GM23338 (cell line): ENCODE measurements around the gene AP2B1. TPM values are rescaled to one million over a fixed set of nuclear protein-coding genes. Genes with fewer than 3 reads are reported as not detected.
"Not testable (repeated sequence)": the region's sequence is repeated elsewhere in the genome, so short reads cannot be mapped to it uniquely, and the experiment has no call there.

Source experiments
- ATAC-seq: fragments of 200-7000 bp; cut with Tn5 transposase; 3 replicates; pipeline ENCODE4 v1.9.1; 2020
- DNase-seq: peaks from one replicate; pipeline ENCODE4 v3.0.0-alpha.2; 2015; ENCODE audit warnings: low spot score
- H2AFZ ChIP-seq: fragments of 200-600 bp; sonication (generic); 2 replicates; pipeline ENCODE4 v1.8.0; 2016; ENCODE audit warnings: antibody characterized with exemption, mild to moderate bottlenecking, moderate library complexity
- H3F3A ChIP-seq: fragments of 200-600 bp; sonication (generic); replicated peaks from 2 replicates; pipeline ENCODE4 v1.8.0; 2017; ENCODE audit warnings: antibody characterized with exemption, mixed run types, low read depth
- H3K27ac ChIP-seq: fragments of 200-600 bp; sonication (generic); 2 replicates; pipeline ENCODE4 v1.6.1; 2016; ENCODE audit warnings: low read depth
- H3K27me3 ChIP-seq: fragments of 200-600 bp; sonication (generic); 2 replicates; pipeline ENCODE4 v1.8.0; 2016; ENCODE audit warnings: mild to moderate bottlenecking, mixed run types, moderate library complexity; ENCODE audit not compliant: insufficient read depth
- H3K36me3 ChIP-seq: fragments of 200-600 bp; sonication (generic); 2 replicates; pipeline ENCODE4 v1.8.0; 2016; ENCODE audit warnings: mild to moderate bottlenecking; ENCODE audit not compliant: insufficient read depth
- H3K4me1 ChIP-seq: fragments of 200-600 bp; sonication (generic); 2 replicates; pipeline ENCODE4 v1.8.0; 2016; ENCODE audit warnings: mild to moderate bottlenecking, moderate library complexity; ENCODE audit not compliant: insufficient read depth
- H3K4me2 ChIP-seq: fragments of 200-600 bp; sonication (generic); 2 replicates; pipeline ENCODE4 v1.7.1; 2017; ENCODE audit warnings: mixed run types
- H3K4me3 ChIP-seq: fragments of 200-600 bp; sonication (generic); 2 replicates; pipeline ENCODE4 v1.6.1; 2016; ENCODE audit warnings: mixed run types
- H3K79me2 ChIP-seq: fragments of 200-600 bp; sonication (generic); replicated peaks from 2 replicates; pipeline ENCODE4 v1.8.0; 2017; ENCODE audit warnings: mild to moderate bottlenecking; ENCODE audit not compliant: insufficient read depth
- H3K9me2 ChIP-seq: fragments of 200-600 bp; sonication (generic); 2 replicates; pipeline ENCODE4 v1.8.0; 2017; ENCODE audit not compliant: insufficient read depth
- H4K20me1 ChIP-seq: fragments of 200-600 bp; sonication (generic); replicated peaks from 2 replicates; pipeline ENCODE4 v1.8.0; 2017; ENCODE audit warnings: mild to moderate bottlenecking; ENCODE audit not compliant: insufficient read depth
- H3K27ac Mint-ChIP-seq: 2 replicates; pipeline ENCODE4 v1.8.0; 2020; ENCODE audit warnings: inconsistent platforms, mild to moderate bottlenecking, moderate library complexity, mixed read lengths
- H3K27me3 Mint-ChIP-seq: 3 replicates; pipeline ENCODE4 v1.8.0; 2022; ENCODE audit warnings: low read depth, mild to moderate bottlenecking, moderate library complexity, mixed read lengths, inconsistent platforms; ENCODE audit not compliant: insufficient read depth, poor library complexity
- H3K36me3 Mint-ChIP-seq: 3 replicates; pipeline ENCODE4 v1.8.0; 2021; ENCODE audit warnings: low read depth, mild to moderate bottlenecking, inconsistent platforms, moderate library complexity, mixed read lengths
- H3K4me1 Mint-ChIP-seq: 3 replicates; pipeline ENCODE4 v1.8.0; 2020; ENCODE audit warnings: mild to moderate bottlenecking, inconsistent platforms, mixed read lengths
- H3K4me3 Mint-ChIP-seq: 3 replicates; pipeline ENCODE4 v1.8.0; 2021; ENCODE audit warnings: moderate library complexity, mild to moderate bottlenecking, inconsistent platforms, mixed read lengths
- H3K9me3 Mint-ChIP-seq: 3 replicates; pipeline ENCODE4 v1.8.0; 2020; ENCODE audit warnings: moderate library complexity, mild to moderate bottlenecking, inconsistent platforms, mixed read lengths
- ZNF114 ChIP-seq: fragments of 250-450 bp; sonication (Bioruptor Pico); IDR thresholded peaks from 2 replicates; pipeline ENCODE4 v1.5.0; 2020; ENCODE audit warnings: mild to moderate bottlenecking, moderate library complexity
- polyA plus RNA-seq: library from polyadenylated mRNA; unstranded; fragments of >200 nt; fragmentation: Nextera tagmentation; extraction: Ambion mirVana; gene quantifications from 2 replicates; pipeline ENCODE4 v1.2.1, GENCODE V29; 2016
- total RNA-seq: library from RNA; depleted of rRNA; stranded (reverse); fragments of >200 nt; shearing (Covaris generic); gene quantifications from 2 replicates; pipeline ENCODE4 v1.2.3, GENCODE V29; 2014
- TF ChIP-seq, protein P1 (sequence below): IDR thresholded peaks from 2 replicates; pipeline ENCODE4 v1.6.1; 2016; ENCODE audit warnings: antibody characterized with exemption
- TF ChIP-seq, protein P2 (sequence below), 2 experiments: fragments of 200-600 bp in 1 of 2; sonication (generic) in 1 of 2; conservative IDR thresholded peaks; 2 replicates each; pipeline versions ENCODE4 v1.5.1 to v1.6.1; 2016 to 2017; ENCODE audit warnings: antibody characterized with exemption in 2 of 2, low read depth in 2 of 2, mild to moderate bottlenecking in 2 of 2, moderate library complexity in 1 of 2
- TF ChIP-seq, protein P3 (sequence below): IDR thresholded peaks from one replicate; pipeline ENCODE4 v1.6.1; 2018; ENCODE audit warnings: antibody characterized with exemption; ENCODE audit not compliant: unreplicated experiment
- TF ChIP-seq, protein P4 (sequence below): fragments of 250-450 bp; sonication (Bioruptor Pico); IDR thresholded peaks from 2 replicates; pipeline ENCODE4 v1.5.0; 2020; ENCODE audit warnings: mild to moderate bottlenecking, moderate library complexity

Gene AP2B1
- total and polyA plus RNA-seq, 2 experiments from 2014 or later = 89.7 to 144 TPM

- TF ChIP-seq, protein P1, sequence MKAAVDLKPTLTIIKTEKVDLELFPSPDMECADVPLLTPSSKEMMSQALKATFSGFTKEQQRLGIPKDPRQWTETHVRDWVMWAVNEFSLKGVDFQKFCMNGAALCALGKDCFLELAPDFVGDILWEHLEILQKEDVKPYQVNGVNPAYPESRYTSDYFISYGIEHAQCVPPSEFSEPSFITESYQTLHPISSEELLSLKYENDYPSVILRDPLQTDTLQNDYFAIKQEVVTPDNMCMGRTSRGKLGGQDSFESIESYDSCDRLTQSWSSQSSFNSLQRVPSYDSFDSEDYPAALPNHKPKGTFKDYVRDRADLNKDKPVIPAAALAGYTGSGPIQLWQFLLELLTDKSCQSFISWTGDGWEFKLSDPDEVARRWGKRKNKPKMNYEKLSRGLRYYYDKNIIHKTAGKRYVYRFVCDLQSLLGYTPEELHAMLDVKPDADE = no peak
- TF ChIP-seq ZNF114 (CRISPR knock-in tag) = no peak
- TF ChIP-seq, protein P2, sequence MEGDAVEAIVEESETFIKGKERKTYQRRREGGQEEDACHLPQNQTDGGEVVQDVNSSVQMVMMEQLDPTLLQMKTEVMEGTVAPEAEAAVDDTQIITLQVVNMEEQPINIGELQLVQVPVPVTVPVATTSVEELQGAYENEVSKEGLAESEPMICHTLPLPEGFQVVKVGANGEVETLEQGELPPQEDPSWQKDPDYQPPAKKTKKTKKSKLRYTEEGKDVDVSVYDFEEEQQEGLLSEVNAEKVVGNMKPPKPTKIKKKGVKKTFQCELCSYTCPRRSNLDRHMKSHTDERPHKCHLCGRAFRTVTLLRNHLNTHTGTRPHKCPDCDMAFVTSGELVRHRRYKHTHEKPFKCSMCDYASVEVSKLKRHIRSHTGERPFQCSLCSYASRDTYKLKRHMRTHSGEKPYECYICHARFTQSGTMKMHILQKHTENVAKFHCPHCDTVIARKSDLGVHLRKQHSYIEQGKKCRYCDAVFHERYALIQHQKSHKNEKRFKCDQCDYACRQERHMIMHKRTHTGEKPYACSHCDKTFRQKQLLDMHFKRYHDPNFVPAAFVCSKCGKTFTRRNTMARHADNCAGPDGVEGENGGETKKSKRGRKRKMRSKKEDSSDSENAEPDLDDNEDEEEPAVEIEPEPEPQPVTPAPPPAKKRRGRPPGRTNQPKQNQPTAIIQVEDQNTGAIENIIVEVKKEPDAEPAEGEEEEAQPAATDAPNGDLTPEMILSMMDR (conservative IDR thresholded peaks at IDR 0.05; ENCODE audit: low read depth in 2 of 2) = no peak
- TF ChIP-seq, protein P3, sequence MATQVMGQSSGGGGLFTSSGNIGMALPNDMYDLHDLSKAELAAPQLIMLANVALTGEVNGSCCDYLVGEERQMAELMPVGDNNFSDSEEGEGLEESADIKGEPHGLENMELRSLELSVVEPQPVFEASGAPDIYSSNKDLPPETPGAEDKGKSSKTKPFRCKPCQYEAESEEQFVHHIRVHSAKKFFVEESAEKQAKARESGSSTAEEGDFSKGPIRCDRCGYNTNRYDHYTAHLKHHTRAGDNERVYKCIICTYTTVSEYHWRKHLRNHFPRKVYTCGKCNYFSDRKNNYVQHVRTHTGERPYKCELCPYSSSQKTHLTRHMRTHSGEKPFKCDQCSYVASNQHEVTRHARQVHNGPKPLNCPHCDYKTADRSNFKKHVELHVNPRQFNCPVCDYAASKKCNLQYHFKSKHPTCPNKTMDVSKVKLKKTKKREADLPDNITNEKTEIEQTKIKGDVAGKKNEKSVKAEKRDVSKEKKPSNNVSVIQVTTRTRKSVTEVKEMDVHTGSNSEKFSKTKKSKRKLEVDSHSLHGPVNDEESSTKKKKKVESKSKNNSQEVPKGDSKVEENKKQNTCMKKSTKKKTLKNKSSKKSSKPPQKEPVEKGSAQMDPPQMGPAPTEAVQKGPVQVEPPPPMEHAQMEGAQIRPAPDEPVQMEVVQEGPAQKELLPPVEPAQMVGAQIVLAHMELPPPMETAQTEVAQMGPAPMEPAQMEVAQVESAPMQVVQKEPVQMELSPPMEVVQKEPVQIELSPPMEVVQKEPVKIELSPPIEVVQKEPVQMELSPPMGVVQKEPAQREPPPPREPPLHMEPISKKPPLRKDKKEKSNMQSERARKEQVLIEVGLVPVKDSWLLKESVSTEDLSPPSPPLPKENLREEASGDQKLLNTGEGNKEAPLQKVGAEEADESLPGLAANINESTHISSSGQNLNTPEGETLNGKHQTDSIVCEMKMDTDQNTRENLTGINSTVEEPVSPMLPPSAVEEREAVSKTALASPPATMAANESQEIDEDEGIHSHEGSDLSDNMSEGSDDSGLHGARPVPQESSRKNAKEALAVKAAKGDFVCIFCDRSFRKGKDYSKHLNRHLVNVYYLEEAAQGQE = no peak
Measured at GRCh38 chr17:35560703-35561102, 26.4 kb upstream of the AP2B1 start, which contains the start of gene SLFN14 (continued).

DNA sequence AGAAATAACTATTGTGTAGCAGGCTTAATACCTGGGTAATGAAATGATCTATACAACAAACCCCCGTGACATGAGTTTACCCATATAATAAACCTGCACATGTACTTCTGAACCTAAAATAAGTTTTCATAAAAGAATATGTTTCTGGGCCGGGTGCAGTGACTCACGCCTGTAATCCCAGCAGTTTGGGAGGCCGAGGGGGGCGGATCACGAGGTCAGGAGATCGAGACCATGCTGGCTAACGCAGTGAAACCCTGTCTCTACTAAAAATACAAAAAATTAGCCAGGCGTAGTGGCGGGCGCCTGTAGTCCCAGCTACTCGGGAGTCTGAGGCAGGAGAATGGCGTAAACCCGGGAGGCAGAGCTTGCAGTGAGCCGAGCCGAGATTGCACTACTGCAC, 23.9 kb upstream of the AP2B1 start:
- H4K20me1 ChIP-seq, H3K36me3 Mint-ChIP-seq, H3K4me1 Mint-ChIP-seq, H3K4me3 Mint-ChIP-seq, H3K36me3 ChIP-seq, DNase-seq, H3K4me1 ChIP-seq, H3K9me3 Mint-ChIP-seq, H3K4me3 ChIP-seq, H3K4me2 ChIP-seq, H2AFZ ChIP-seq, H3K79me2 ChIP-seq, H3K27ac Mint-ChIP-seq, ATAC-seq, H3K9me2 ChIP-seq, H3K27ac ChIP-seq, H3F3A ChIP-seq: not testable (repeated sequence)
- peaks cover 20% of the 10 kb centered on the region for H3K27me3 Mint-ChIP-seq
- H3K27me3 ChIP-seq = peaks cover 14% of the 10 kb centered on the region; the same call in 1 of the 2 replicates

DNA sequence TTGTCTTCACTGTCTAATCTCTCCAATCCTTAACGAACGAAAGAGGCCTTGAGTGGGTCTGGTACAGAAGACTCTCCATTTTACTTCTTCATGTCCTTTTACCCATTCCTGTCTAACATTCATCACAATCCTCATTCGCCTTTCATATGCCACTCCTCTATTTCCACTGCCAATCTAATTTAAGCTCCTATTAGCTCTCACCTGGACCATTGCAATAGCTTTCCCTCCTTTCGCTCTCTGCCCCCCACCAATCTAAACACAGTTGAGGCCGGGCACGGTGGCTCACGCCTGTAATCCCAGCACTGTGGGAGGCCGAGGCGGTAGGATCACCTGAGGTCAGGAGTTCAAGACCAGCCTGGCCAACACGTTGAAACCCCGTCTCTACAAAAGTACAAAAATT, 20.2 kb upstream of the AP2B1 start:
- peaks cover 40% of the 10 kb centered on the region for H3K79me2 ChIP-seq
- Mint-ChIP-seq H3K4me3 (peak overlapping the region; percentile 97), H3K36me3 (peaks cover 5% of the 10 kb centered on the region; the same call in 1 of the 3 replicates), H3K9me3 (no peaks in the 10 kb centered on the region), H3K4me1 (peaks cover 19% of the 10 kb centered on the region), H3K27me3 (peaks cover 20% of the 10 kb centered on the region), H3K27ac (peak overlapping the region; percentile 49)
- H3K4me1 ChIP-seq = peaks cover 17% of the 10 kb centered on the region
- no peaks in the 10 kb centered on the region for H3F3A ChIP-seq
- no peak for ATAC-seq
- no peaks in the 10 kb centered on the region for H3K36me3 ChIP-seq
- no peak for DNase-seq
- H2AFZ ChIP-seq = peak overlapping the region; percentile 78; the same call in 1 of the 2 replicates
- peaks cover 14% of the 10 kb centered on the region; the same call in 1 of the 2 replicates for H3K27me3 ChIP-seq
- H3K4me3 ChIP-seq = peak overlapping the region; percentile 93
- peaks cover 17% of the 10 kb centered on the region for H4K20me1 ChIP-seq
- peak overlapping the region; percentile 73 for H3K4me2 ChIP-seq
- no peaks in the 10 kb centered on the region for H3K9me2 ChIP-seq
- H3K27ac ChIP-seq = no peak overlapping the region
- TF ChIP-seq, protein P4, sequence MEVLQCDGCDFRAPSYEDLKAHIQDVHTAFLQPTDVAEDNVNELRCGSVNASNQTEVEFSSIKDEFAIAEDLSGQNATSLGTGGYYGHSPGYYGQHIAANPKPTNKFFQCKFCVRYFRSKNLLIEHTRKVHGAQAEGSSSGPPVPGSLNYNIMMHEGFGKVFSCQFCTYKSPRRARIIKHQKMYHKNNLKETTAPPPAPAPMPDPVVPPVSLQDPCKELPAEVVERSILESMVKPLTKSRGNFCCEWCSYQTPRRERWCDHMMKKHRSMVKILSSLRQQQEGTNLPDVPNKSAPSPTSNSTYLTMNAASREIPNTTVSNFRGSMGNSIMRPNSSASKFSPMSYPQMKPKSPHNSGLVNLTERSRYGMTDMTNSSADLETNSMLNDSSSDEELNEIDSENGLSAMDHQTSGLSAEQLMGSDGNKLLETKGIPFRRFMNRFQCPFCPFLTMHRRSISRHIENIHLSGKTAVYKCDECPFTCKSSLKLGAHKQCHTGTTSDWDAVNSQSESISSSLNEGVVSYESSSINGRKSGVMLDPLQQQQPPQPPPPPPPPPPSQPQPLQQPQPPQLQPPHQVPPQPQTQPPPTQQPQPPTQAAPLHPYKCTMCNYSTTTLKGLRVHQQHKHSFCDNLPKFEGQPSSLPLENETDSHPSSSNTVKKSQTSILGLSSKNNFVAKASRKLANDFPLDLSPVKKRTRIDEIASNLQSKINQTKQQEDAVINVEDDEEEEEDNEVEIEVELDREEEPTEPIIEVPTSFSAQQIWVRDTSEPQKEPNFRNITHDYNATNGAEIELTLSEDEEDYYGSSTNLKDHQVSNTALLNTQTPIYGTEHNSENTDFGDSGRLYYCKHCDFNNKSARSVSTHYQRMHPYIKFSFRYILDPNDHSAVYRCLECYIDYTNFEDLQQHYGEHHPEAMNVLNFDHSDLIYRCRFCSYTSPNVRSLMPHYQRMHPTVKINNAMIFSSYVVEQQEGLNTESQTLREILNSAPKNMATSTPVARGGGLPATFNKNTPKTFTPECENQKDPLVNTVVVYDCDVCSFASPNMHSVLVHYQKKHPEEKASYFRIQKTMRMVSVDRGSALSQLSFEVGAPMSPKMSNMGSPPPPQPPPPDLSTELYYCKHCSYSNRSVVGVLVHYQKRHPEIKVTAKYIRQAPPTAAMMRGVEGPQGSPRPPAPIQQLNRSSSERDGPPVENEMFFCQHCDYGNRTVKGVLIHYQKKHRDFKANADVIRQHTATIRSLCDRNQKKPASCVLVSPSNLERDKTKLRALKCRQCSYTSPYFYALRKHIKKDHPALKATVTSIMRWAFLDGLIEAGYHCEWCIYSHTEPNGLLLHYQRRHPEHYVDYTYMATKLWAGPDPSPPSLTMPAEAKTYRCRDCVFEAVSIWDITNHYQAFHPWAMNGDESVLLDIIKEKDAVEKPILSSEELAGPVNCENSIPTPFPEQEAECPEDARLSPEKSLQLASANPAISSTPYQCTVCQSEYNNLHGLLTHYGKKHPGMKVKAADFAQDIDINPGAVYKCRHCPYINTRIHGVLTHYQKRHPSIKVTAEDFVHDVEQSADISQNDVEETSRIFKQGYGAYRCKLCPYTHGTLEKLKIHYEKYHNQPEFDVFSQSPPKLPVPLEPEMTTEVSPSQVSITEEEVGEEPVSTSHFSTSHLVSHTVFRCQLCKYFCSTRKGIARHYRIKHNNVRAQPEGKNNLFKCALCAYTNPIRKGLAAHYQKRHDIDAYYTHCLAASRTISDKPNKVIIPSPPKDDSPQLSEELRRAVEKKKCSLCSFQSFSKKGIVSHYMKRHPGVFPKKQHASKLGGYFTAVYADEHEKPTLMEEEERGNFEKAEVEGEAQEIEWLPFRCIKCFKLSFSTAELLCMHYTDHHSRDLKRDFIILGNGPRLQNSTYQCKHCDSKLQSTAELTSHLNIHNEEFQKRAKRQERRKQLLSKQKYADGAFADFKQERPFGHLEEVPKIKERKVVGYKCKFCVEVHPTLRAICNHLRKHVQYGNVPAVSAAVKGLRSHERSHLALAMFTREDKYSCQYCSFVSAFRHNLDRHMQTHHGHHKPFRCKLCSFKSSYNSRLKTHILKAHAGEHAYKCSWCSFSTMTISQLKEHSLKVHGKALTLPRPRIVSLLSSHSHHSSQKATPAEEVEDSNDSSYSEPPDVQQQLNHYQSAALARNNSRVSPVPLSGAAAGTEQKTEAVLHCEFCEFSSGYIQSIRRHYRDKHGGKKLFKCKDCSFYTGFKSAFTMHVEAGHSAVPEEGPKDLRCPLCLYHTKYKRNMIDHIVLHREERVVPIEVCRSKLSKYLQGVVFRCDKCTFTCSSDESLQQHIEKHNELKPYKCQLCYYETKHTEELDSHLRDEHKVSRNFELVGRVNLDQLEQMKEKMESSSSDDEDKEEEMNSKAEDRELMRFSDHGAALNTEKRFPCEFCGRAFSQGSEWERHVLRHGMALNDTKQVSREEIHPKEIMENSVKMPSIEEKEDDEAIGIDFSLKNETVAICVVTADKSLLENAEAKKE (CRISPR knock-in tag) = no peak
